HG02623 (cell line): Measurements from ENCODE around the gene SRCAP.
"Not testable (repeated sequence)": the region's sequence is repeated elsewhere in the genome, so short reads cannot be mapped to it uniquely, and the experiment has no call there.

Experiments used
- ATAC-seq: cut with Tn5 transposase; IDR thresholded peaks from one replicate; pipeline ENCODE4 v1.9.1; 2021; ENCODE audit warnings: moderate library complexity; ENCODE audit not compliant: unreplicated experiment

The SRCAP gene

GRCh38 chr16:30663820-30664219, 35.2 kb upstream of the SRCAP start:
- ATAC-seq, result no peak

- no peak for ATAC-seq
These were observed 34.3 kb upstream of the SRCAP start for GRCh38 chr16:30664616-30665109.

- no peak for ATAC-seq
These were observed 33.7 kb upstream of the SRCAP start for GRCh38 chr16:30665155-30665829.

GRCh38 chr16:30665830-30666190, 33.2 kb upstream of the SRCAP start:
- no peak for ATAC-seq

GRCh38 chr16:30666681-30667080, 32.3 kb upstream of the SRCAP start:
- ATAC-seq, result no peak

GRCh38 chr16:30667361-30667905, 31.5 kb upstream of the SRCAP start:
- no peak for ATAC-seq

GRCh38 chr16:30668393-30668792, 30.6 kb upstream of the SRCAP start:
- no peak for ATAC-seq

GRCh38 chr16:30669026-30669902, 29.7 kb upstream of the SRCAP start:
- no peak for ATAC-seq

- no peak for ATAC-seq
These were observed 28.8 kb upstream of the SRCAP start for GRCh38 chr16:30669903-30670824.

GRCh38 chr16:30675143-30675542, 23.8 kb upstream of the SRCAP start:
- ATAC-seq, result no peak

GRCh38 chr16:30677931-30678585, 20.9 kb upstream of the SRCAP start:
- ATAC-seq, result no peak

- no peak for ATAC-seq
These were observed 20.4 kb upstream of the SRCAP start for GRCh38 chr16:30678586-30678970.

- ATAC-seq, result no peak
These were observed 18.6 kb upstream of the SRCAP start for GRCh38 chr16:30680326-30680725.

GRCh38 chr16:30688701-30689100, 10.3 kb upstream of the SRCAP start:
- no peak for ATAC-seq

- ATAC-seq, result no peak
These were observed 7.1 kb upstream of the SRCAP start for GRCh38 chr16:30691907-30692306.

GRCh38 chr16:30692396-30693064, 6.4 kb upstream of the SRCAP start:
- ATAC-seq, result no peak

GRCh38 chr16:30694926-30695693, 3.9 kb upstream of the SRCAP start:
- ATAC-seq, result no peak

- not testable (repeated sequence) for ATAC-seq
These were observed 2.3 kb upstream of the SRCAP start for GRCh38 chr16:30696646-30697045.
